Ecto neural progenitor cell (in vitro differentiated cells): ENCODE data around the gene SMIM7.
"Not testable (repeated sequence)": the region's sequence is repeated elsewhere in the genome, so short reads cannot be mapped to it uniquely, and the experiment has no call there.

Source experiments
- DNase-seq: peaks from one replicate; pipeline ENCODE4 v3.0.0-alpha.2; 2018; ENCODE audit warnings: low spot score

Gene SMIM7

GRCh38 chr19:16654627-16655026 is 5.3 kb downstream of the SMIM7 start:
- no peak for DNase-seq

GRCh38 chr19:16654140-16654539 is 5.8 kb downstream of the SMIM7 start:
- DNase-seq = no peak

GRCh38 chr19:16652854-16653253 is 7.1 kb downstream of the SMIM7 start:
- no peak for DNase-seq

DNA sequence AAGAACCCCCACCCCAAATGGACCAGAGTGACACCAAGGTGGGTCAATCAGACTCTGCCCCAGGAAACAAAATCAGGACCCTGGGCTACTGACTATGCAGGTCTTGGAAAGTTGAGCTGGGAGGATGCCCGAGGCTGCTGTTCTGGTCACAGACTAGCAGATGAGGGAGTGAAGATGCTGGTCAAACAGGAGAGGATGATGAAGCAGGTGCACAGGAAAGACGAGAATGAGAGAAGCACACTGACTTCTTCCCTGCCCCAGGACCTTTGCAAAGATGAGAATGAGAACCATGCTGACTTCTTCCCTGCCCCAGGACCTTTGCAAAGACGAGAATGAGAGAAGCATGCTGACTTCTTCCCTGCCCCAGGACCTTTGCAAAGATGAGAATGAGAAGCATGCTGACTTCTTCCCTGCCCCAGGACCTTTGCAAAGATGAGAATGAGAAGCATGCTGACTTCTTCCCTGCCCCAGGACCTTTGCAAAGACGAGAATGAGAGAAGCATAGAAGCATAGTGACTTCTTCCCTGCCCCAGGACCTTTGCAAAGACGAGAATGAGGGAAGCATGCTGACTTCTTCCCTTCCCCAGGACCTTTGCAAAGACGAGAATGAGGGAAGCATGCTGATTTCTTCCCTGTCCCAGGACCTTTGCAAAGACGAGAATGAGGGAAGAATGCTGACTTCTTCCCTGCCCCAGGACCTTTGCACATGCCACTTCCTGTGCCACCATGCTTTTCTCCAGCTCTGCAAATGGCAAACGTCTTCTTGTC is 8.3 kb downstream of the SMIM7 start:
- DNase-seq = not testable (repeated sequence)

- no peak for DNase-seq
These were observed 9.1 kb downstream of the SMIM7 start for GRCh38 chr19:16650821-16651220.

DNA sequence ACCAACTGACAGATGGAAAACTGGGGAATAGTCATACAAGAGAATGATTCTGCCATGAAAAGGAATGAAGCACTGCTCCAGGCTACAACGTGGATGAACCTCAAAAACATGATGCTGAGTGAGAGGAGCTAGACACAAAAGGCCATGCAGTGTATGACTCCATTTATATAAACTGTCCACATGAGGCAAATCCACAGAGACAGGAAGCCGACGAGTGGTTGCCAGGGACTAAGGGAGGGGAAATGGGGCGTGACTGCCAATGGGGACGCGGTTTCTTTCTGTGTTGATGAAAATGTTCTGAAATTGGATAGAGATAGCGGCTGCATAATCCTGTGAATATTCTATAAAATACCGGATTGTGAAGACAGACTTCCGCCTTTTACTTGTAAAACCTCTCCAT is 10.2 kb downstream of the SMIM7 start:
- no peak for DNase-seq

- no peak for DNase-seq
These were observed 14.8 kb downstream of the SMIM7 start for GRCh38 chr19:16645140-16645539.

- DNase-seq = no peak
These were observed 18.2 kb downstream of the SMIM7 start for GRCh38 chr19:16641695-16642094.

DNA sequence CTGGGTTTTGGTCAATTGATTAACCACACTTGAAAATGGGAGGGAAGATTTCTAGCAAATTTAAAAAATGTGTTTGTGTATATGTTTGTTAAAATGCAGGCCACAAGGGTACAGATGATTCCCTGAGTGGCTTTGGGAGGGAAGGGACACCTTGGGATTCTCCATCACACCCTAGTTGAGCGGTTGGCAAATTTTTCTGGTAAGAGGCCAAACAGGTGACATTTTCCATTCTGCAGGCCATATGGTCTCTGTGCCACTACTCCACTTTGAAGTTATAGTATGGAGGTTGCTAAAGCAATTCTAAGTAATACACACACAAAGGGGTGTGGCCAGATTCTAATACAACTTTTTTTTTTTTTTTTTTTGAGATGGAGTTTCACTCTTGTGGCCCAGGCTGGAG is 19.0 kb downstream of the SMIM7 start:
- no peak for DNase-seq

DNA sequence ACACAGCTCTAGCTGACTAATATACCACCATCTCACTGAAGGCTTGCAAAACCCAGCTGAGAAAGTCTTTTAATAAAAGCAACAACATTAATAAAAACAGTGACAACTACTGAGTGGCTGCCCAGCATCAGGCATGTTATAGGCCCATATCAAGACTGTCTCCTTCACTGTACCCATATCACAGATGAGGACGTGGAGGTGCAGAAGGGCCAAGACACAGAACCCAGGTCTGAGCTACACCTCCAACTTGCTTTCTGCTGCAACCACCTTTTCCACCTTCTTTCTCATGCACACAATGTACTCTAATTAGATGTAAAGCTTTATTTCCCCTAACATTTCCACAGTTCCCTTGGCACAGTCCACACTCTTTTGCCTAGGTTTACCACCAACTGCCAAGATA is 21.3 kb downstream of the SMIM7 start:
- DNase-seq = no peak

GRCh38 chr19:16637535-16637934 is 22.4 kb downstream of the SMIM7 start:
- DNase-seq = no peak

- no peak for DNase-seq
These were observed 28.5 kb downstream of the SMIM7 start for GRCh38 chr19:16631465-16631864.

DNA sequence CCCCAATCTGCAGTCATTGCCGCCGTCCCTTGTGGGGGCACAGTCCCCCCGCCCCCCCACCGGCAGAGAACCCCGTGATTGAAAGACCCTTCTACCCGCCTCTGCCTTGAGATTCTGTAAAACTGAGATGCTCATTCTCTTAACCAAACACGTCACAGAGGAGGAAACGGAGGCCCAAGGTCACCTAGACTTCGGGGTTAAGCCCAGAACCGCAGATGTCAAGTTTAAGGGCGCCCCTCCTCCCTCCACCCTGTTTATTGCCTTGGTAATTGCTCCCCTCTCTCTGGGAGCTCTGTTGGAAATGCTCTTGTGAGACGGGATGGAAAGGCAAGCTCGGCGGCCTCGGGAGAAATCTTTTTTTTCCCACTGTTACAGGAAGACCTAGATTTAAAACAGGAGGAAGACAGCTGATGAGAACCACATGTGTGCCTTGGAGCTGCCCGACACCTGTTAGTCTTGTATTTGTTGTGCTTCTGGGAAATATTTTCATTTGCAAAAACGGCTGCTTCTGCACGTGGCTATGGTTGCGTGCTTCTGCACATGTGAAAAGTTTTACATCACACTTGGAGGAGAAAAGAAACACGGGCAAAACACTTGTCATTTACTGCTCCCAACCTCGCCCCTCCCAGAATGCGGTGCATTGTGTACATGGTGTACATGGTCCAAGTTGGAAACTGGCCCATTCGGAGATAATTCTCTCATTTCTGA is 30.8 kb downstream of the SMIM7 start:
- DNase-seq = no peak

DNA sequence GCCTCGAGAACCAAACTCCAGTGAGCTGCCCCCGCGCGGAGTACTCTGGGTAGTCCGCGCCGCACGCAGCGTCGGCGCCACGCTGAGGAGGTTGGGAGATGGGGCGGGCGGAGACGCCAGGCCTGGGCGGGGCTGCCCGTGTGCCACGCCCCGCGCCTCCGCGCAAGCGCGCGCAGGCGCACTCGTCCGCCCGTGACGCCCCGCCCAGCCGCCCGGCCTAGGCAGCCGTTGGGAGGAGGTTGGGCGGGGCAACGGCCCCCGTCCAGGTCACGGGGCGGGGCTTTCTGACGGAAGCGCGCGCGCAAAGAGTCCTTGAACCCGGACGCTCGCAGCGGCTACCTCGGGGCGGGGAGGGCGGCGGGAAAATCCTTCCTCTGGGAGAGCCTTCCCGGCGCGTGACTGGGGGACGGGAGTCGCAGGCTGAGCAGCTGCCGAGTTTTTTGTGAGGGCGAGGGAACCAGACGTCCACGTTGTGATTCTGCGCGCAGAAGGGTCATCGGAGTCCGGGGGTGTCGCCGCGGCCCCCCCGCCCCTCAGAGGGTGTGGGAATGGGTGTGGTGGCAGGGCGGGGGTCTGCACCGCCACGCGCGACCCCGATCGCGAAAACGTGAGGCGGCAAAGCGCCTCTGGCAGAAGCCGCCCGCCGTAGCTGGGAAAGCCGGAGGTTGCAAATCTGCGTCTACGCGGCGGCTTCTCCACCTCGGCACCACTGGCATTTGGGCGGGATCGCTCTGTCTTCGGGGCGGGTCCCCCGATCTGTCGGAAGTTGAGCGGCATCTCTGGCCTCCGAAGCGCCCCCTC is 31.6 kb downstream of the SMIM7 start, which contains the start of gene MED26:
MED26 (minus strand) TSS at position 22 of the 801 bp plus-strand sequence. CDS start 261 bp downstream, outside the sequence.
- peak; percentile 97 for DNase-seq

DNA sequence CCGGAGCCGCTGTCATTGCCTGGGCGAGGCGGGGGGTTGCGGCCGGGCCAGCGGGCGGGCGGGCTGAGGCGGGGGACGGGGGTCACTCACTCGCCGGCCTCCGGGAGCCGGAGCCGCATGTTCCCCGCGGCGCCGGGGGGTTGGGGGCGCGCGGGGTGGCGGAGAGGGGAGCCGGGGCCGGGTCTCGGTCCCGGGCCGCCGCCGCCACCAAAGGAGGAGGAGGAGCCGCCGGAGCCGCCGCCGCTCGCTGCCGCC is 32.1 kb downstream of the SMIM7 start:
- no peak for DNase-seq

- DNase-seq = peak; percentile 58
These were observed 32.6 kb downstream of the SMIM7 start for GRCh38 chr19:16627193-16627927.

DNA sequence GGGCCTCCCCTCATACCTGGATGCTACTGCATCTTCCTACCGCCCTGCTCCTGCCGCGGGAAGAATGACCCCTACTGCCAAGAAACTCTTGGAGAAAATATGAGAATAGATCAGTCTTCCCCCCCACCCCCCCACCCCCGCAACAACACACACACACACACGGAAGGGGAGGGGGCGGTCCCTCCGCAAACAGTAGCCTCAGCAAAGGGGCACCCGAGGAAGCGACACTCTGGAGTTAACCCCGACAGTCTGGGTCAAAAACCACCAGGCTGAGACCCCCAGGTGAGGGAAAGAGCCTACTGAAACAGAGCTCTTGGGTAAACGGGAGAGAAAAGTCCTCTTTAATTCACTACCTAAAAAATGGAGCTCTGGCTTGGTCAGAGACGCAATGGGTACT is 33.1 kb downstream of the SMIM7 start:
- DNase-seq = no peak

GRCh38 chr19:16625163-16625958 is 34.6 kb downstream of the SMIM7 start:
- no peak for DNase-seq

DNA sequence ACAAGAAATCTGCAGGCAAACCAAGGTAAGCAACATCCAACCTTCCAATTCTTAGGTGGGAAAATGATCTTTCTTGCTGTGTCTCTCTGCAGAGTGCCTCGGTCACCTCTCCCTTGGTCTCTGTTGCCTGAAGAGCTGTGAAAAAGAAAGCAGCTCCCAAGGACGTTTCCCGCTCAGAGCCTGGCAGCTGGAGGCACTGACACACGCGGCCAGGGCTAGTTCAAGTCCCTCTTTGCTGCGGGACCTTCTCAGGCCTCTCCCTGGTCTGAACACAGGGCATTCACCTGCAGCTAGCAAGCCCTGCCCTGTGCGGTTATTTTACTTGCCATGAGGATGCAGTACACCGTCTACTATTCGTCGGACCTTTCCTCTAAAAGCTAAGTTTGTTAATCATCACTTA is 35.7 kb downstream of the SMIM7 start:
- no peak for DNase-seq

- DNase-seq = no peak
These were observed 36.4 kb downstream of the SMIM7 start for GRCh38 chr19:16623576-16623975.

GRCh38 chr19:16623066-16623465 is 36.9 kb downstream of the SMIM7 start:
- no peak for DNase-seq
